RWPE2 (cell line): ENCODE results near the gene NFKB1.

Source experiments
- ATAC-seq: fragments of 200-7000 bp; cut with Tn5 transposase; 3 replicates; pipeline ENCODE4 v1.9.1; 2021; ENCODE audit warnings: low read depth
- DNase-seq: peaks from one replicate; pipeline ENCODE4 v3.0.0-alpha.2; 2020; ENCODE audit warnings: low spot score
- H3K27ac ChIP-seq: fragments of 450-650 bp; 2 replicates; pipeline ENCODE4 v1.5.1; 2017; ENCODE audit warnings: mild to moderate bottlenecking; ENCODE audit not compliant: poor library complexity, severe bottlenecking
- H3K27me3 ChIP-seq: fragments of 250-450 bp; sonication (Bioruptor Pico); 2 replicates; pipeline ENCODE4 v1.5.1; 2021; ENCODE audit warnings: mild to moderate bottlenecking, moderate library complexity; ENCODE audit not compliant: insufficient read depth, poor library complexity, severe bottlenecking
- H3K36me3 ChIP-seq: fragments of 250-450 bp; sonication (Bioruptor Pico); 2 replicates; pipeline ENCODE4 v1.5.1; 2020; ENCODE audit warnings: low read depth, mild to moderate bottlenecking, moderate library complexity
- H3K4me1 ChIP-seq: fragments of 250-450 bp; sonication (Bioruptor Pico); 2 replicates; pipeline ENCODE4 v1.5.1; 2021; ENCODE audit warnings: mild to moderate bottlenecking, moderate library complexity; ENCODE audit not compliant: insufficient read depth, poor library complexity, severe bottlenecking
- H3K4me3 ChIP-seq: fragments of 250-450 bp; sonication (Bioruptor Pico); 2 replicates; pipeline ENCODE4 v1.5.1; 2021; ENCODE audit warnings: mild to moderate bottlenecking, moderate library complexity; ENCODE audit not compliant: severe bottlenecking
- H3K9me3 ChIP-seq: fragments of 250-450 bp; sonication (Bioruptor Pico); 2 replicates; pipeline ENCODE4 v1.5.1; 2021; ENCODE audit warnings: mild to moderate bottlenecking, moderate library complexity; ENCODE audit not compliant: severe bottlenecking
- TF ChIP-seq, protein P1 (sequence below): fragments of 450-650 bp; IDR thresholded peaks from one replicate; pipeline ENCODE4 v1.5.1; 2017; ENCODE audit warnings: mild to moderate bottlenecking, moderate library complexity; ENCODE audit not compliant: poor library complexity, severe bottlenecking

Gene NFKB1

DNA sequence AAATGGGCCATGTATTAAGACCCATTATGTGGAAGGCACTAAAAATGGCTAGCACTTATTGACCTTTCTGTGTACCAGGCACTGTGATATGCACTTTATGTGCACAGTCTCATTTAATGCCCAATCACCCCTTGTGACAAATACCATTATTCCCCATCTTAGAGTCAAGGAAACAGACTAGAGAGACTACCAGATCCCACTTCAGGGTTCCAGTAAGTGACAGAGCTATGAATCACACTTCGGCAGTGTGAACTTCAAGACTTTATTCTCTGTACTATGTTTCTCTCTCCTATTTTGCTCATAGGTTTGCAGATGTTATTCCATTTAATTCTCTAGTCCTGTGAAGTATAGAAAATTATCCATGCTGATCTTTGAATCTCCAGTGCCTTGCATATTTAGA, 107.0 kb downstream of the NFKB1 start:
- Histone ChIP-seq H3K27ac (no peak overlapping the region), H3K27me3 (no peaks in the 10 kb centered on the region), H3K36me3 (peaks cover 86% of the 10 kb centered on the region), H3K9me3 (no peaks in the 10 kb centered on the region), H3K4me3 (no peak overlapping the region), H3K4me1 (peaks cover 11% of the 10 kb centered on the region)
- TF ChIP-seq, protein P1, sequence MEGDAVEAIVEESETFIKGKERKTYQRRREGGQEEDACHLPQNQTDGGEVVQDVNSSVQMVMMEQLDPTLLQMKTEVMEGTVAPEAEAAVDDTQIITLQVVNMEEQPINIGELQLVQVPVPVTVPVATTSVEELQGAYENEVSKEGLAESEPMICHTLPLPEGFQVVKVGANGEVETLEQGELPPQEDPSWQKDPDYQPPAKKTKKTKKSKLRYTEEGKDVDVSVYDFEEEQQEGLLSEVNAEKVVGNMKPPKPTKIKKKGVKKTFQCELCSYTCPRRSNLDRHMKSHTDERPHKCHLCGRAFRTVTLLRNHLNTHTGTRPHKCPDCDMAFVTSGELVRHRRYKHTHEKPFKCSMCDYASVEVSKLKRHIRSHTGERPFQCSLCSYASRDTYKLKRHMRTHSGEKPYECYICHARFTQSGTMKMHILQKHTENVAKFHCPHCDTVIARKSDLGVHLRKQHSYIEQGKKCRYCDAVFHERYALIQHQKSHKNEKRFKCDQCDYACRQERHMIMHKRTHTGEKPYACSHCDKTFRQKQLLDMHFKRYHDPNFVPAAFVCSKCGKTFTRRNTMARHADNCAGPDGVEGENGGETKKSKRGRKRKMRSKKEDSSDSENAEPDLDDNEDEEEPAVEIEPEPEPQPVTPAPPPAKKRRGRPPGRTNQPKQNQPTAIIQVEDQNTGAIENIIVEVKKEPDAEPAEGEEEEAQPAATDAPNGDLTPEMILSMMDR, result no peak
- ATAC-seq (no peak; the same call in 2 of the 3 replicates), DNase-seq (no peak)

DNA sequence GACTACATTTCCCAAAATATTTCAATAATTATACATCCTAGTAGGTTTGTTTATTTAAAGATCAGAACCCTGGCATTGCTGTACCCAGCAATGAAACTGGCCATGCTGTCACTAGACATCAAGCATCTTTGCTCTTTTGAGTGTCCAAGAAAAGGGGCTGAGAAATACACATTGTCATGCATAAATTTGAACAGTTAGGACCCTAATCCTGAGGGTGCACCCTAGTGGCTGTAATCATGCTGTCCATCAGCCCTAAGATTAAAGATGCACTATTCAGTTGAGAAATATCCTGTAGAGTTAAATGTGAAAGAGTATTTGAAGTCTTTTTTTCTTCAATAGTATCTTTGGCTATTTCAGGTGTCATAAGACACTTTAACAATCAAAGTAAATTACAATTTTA, 108.8 kb downstream of the NFKB1 start:
- no peak overlapping the region for H3K27ac ChIP-seq
- no peak for DNase-seq
- H3K9me3 ChIP-seq, result no peaks in the 10 kb centered on the region
- H3K4me3 ChIP-seq, result no peak overlapping the region
- ATAC-seq, result no peak
- no peaks in the 10 kb centered on the region for H3K27me3 ChIP-seq
- TF ChIP-seq, protein P1, result peak; percentile 55
- peaks cover 81% of the 10 kb centered on the region for H3K36me3 ChIP-seq
- H3K4me1 ChIP-seq, result peaks cover 11% of the 10 kb centered on the region

DNA sequence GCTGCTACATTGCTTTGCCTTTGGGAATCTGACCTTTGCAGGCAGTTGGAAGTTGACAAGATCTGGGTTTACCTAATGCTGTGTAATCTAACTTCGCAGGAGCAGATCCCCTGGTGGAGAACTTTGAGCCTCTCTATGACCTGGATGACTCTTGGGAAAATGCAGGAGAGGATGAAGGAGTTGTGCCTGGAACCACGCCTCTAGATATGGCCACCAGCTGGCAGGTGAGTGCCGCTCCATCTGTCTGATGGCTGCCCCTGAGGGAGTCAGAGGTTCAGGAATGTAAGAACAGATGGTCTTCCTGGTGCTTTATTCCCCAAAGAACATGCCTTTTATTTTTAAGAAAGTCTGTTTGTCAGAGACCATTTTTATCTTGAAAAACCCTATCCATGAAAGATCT, 109.3 kb downstream of the NFKB1 start:
- H3K36me3 ChIP-seq, result peaks cover 77% of the 10 kb centered on the region
- no peaks in the 10 kb centered on the region for H3K9me3 ChIP-seq
- H3K27me3 ChIP-seq, result no peaks in the 10 kb centered on the region
- H3K4me1 ChIP-seq, result peaks cover 11% of the 10 kb centered on the region
- DNase-seq (no peak), ATAC-seq (no peak)
- no peak overlapping the region for H3K27ac ChIP-seq
- H3K4me3 ChIP-seq, result no peak overlapping the region
- TF ChIP-seq, protein P1, result no peak

DNA sequence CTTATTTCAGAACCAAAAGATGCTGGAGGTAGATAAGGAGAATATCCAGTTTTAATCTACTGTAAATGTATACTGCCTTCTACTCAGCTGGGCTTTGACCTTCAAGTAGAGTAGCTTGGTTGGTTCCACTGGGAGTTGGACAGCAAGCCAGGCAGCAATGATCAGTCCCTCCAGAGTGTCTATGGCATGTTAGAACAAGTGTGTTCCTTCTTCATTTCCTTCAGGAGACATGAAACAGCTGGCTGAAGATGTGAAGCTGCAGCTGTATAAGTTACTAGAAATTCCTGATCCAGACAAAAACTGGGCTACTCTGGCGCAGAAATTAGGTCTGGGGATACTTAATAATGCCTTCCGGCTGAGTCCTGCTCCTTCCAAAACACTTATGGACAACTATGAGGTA, 111.1 kb downstream of the NFKB1 start:
- ATAC-seq (peak; percentile 13; the same call in 1 of the 3 replicates), DNase-seq (no peak)
- TF ChIP-seq, protein P1, result no peak
- no peaks in the 10 kb centered on the region for H3K9me3 ChIP-seq
- H3K4me3 ChIP-seq, result no peak overlapping the region
- peak overlapping the region; percentile 50 for H3K27ac ChIP-seq
- H3K4me1 ChIP-seq, result peaks cover 11% of the 10 kb centered on the region
- H3K36me3 ChIP-seq, result peaks cover 64% of the 10 kb centered on the region
- H3K27me3 ChIP-seq, result no peaks in the 10 kb centered on the region

DNA sequence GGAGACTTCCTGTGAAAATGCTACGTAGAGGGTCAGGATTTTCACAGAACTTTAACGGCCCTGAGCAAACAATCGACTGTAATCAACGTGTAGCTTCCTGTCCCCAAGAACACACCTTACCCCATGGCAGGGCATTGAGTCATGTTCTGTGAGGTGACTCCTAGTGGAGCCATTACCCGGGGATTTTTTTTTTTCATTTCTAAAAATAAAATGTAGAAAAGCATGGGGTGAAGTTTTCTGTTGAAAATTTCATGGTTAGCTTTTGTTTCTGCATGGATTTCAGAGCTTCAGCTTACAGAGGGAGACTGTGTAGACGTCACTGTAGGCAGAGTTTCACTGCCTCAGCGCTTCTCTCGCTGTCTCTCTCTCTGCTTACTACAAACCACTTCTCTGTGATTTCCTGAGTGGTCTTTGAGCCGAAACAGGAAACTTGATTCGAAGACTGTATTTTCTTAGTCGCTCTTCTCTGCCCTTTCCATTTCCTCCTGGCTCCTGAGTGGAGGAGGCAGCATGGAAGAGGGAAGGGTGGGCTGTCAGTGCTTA, 111.7 kb downstream of the NFKB1 start:
- Histone ChIP-seq H3K4me3 (no peak overlapping the region), H3K36me3 (peaks cover 58% of the 10 kb centered on the region), H3K27me3 (no peaks in the 10 kb centered on the region), H3K27ac (peak overlapping the region; percentile 50), H3K4me1 (peaks cover 11% of the 10 kb centered on the region), H3K9me3 (no peaks in the 10 kb centered on the region)
- TF ChIP-seq, protein P1, result no peak
- peak; percentile 63 for ATAC-seq
- DNase-seq, result no peak
